Daoy (cell line): Measurements from ENCODE around the gene GNPAT. TPM values are rescaled to one million over a fixed set of nuclear protein-coding genes. Genes with fewer than 3 reads are reported as not detected.
A peak's percentile ranks its signal among the peaks of the same experiment; 100 is the strongest.

Experiments used
- DNase-seq: peaks from one replicate; pipeline ENCODE4 v3.0.0-alpha.2; 2015; ENCODE audit warnings: low read depth
- total RNA-seq: library from RNA; depleted of rRNA; stranded (reverse); fragments of >200 nt; shearing (Covaris generic); gene quantifications from 2 replicates; pipeline ENCODE4 v1.2.3, GENCODE V29; 2014

The GNPAT gene
- total RNA-seq, 1 experiment from 2014 or later = 67.3 TPM

DNA sequence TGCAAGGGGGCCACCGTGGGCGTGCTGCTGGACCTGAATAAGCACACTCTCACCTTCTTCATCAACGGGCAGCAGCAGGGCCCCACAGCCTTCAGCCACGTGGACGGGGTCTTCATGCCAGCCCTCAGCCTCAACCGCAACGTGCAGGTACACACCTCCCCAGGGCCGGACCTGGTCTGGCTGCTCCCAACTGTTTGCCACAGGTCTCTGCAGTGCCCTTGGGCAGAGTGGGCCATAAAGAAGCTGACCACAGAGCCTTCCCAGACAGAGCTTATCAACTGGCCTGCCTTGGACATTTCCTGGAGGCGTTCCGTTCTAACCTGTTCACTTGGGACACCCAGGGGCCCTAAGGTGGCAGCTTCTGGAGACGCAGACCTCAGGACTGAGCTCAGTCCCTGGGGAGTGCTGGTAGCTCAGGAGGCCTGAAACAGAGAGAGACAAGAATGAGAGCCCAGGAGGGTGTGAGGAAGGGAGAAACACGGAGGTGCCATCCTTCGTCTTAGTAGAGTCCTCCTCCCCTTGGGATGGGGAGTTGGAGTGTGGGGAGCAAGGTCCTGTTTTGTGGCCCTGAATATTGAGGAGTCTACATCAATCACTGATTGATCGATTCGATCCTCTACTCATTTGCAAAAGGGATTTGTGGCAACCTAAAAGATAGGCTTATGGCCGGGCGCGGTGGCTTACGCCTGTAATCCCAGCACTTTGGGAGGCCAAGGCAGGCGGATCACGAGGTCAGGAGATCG, 27.0 kb upstream of the GNPAT start:
- DNase-seq = no peak

DNA sequence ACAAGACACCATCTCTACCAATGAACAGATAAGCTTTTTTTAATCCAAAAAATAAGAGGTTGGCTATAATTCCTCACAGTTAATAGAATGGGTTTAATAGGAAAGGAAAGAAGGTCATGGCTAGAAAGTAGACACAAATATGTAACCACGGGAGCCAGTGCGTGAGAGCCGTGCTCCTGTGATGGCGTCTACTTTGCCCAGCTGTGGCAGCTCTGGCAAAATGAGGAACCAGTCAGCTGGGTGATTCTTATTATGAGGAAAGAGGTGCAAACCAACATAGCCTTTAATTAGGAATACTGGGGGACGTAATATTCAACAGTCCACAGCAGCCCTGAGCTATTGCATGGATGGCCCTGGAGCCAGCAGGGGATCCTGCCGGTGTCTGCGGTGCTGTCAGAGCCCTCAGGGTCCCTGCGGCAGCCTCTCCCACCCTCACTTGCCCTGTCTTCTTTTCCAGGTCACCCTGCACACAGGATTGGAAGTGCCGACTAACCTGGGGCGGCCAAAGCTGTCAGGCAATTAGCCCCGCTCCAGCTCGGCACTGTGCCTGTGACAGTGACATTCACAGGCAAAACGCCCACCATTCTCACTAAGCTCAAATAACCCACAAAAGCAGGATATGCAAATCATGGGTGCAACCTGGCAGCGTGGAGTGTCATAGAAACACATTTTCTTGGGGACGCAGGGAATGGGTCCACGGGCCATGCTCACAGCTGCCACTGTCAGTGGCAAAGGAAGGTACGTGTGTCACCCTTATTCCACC, 25.9 kb upstream of the GNPAT start:
- no peak for DNase-seq

DNA sequence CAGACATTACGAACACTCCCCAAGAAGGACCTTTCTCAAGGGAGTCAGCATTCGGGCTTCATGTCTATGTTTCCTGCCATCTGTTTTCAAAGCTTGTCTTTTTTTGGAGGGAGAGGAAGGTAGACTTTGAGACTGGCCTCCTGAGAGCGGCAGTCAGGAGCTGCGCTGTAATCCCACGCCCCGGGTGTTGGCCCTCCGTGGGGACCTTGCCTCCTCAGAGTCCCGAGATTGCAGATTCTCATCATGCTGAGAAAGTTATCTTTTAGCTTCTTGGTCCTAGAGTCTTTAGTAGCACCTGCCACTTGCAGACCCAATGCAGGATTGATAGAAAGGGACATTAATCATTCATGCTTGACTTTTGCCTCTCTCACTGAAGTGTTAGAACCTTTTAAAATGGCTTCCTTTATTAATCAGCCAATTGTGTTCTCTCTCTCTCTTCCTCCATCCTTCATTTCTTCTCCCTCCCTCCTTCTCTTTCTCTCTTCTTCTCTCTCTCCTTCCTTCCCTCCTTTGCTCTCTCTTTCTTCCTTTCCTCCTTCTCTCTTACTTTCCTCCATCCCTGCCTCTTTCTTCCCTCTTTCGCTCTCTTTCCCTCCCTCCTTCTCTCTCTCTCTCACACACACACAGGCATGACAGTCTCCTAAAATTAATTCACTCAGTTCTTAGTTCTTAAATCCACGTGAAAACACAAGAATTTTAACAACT, 25.2 kb upstream of the GNPAT start:
- no peak for DNase-seq

DNA sequence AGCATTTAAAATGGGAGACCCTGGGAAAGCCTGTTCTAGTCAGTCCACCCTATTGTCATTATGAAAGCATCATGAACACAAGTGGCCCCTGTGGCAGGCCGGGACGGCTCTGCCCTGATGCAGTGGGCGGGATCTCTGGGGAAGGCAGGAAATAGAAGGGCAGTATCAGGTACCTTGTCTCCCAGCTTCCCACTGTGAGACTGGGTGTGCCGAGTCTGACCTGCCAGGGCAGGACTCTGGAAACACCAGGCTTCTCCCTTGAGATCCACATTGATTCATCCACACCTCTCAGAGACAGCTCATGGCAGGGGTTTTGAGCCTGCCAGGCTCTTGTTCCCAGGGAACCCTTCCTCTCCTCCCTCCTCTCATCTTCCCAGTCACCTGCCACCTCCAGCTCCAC, 24.5 kb upstream of the GNPAT start:
- peak; percentile 13 for DNase-seq

DNA sequence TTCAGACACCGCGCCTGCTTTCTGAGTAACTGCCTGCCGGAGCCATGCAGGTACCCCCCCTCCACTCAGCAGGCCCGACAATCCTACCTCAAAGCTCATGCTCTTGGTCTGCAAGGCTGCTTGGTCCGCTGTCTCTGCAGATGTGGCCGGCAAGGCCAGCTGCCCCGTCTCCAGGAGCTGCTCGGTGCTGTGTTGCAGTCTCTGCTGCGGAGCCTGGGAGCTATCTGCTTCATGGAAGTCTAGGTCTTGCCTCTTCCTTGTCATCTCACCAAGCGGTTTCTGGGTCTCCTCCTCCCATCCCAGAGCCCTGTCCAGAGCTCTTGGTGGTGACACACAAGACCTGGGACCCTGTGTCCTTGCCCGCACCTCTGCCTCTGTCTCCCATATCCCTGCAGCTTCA, 24.0 kb upstream of the GNPAT start:
- no peak for DNase-seq

DNA sequence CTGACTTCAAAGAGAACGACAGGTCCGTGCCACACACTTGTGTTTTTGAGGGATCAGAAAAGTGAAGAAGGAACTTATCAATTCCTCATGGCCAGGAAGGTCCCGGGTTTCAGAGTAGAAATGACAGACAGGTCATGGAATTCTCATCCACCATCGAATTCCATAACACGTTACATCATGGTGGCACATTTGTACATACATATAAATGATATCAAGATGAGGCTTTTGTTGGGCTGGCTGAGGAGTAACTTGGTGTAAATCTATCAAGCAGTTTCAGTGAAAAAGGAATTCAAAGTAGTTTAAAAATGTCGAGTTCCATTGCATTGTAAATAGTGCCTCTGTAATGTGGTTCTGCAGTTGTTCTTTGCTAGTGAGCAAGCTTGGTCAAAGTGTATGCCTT, 22.9 kb upstream of the GNPAT start:
- no peak for DNase-seq

DNA sequence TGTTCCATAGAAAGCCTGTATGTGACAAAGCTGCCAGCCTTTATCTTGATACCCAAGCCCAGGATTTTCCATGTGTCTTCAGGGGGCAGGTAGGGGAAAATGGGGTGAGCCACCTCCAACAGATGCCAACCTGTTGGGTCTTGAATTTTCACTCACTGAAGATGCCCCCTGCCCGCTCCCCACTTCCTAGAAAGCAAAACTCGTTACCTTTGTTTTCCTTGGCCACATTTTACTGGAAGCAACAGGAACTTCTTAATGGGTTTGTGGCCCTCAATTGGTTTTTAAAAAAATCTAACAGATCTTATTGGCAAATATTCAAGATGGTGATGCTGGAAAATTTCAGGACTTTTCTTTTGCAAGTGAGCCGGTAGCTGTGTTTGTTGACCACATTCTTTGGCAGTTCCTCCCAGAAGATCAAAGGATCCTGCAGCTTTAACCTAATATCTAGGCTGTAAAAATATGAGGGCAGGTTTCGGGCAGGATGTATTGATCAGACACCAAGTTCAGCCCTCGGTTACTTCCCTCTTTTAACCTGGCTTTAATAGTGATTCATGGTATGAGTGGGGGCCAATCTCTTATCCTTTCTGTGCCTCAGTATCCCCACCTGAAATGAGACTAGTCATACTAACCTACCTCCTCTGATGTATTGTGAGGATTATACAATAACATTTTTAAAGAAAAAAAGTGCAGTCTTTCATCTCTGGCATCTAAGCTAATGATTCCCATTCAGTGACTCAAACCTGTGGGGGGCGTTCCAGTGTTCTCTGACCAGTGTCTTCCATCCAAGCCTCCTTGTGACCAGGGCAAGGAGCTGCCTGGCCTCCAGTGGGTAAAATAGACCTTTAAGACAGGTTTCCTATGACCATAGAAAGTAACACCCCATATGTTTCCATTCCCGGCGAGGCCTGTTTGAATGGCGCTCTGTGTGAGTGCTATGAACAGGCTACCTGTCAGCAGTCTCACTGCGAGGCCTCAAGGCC, 21.3 kb upstream of the GNPAT start:
- DNase-seq = no peak

DNA sequence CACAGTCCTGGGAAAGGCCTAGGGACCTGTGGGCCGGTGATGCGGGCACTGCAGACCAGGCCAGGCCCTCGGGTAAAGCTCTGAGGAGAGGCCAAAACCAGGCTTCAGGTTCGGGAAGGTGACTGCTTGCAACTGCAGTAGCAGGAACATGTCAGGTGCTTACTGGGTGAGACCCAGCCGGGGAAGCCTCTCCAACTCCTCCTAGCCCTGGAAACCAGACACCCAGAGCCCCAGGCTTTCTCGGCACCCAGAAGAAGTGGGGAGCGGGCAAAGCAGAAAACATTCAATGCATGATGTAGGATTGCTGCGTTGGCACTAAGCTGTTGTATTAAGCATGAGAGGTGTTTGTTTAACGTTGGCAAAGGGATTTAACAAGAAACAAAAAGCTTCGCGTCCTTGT, 20.2 kb upstream of the GNPAT start:
- no peak for DNase-seq

DNA sequence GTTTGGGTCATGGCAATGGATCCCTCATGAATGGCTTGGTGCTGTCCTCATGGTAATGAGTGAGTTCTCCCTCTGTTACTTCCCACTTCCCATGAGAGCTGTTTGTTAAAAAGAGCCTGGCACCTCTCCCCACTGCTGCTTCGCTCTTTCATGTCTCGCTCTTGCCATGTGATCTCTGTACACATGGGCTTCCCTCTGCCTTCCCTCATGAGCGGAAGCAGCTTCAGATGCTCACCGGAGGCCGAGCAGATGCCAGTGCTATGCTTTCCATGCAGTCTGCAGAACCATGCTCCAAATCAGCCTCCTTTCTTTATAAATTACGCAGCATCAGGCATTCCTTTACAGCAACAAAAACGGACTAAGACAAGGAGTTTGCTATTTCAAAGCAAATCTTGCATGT, 14.9 kb upstream of the GNPAT start:
- no peak for DNase-seq

DNA sequence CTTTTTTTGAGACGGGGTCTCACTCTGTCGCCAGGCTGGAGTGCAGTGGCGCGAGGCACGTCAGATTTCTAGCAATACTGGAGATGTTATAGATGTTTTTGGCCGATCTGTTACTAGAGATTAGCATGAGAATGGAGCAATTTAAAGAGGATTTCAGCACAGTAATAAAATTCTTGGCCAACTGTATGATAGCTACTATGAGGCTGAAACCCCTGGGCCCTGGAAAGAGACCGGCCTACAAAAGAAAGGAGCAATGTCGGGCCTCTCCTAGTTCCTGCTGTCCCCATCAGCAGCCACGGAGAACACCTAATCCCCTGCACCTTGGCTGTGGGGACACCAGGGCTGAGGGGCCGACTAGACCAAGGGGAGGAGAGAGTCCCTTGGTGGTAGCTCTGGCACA, 9.5 kb upstream of the GNPAT start:
- no peak for DNase-seq

DNA sequence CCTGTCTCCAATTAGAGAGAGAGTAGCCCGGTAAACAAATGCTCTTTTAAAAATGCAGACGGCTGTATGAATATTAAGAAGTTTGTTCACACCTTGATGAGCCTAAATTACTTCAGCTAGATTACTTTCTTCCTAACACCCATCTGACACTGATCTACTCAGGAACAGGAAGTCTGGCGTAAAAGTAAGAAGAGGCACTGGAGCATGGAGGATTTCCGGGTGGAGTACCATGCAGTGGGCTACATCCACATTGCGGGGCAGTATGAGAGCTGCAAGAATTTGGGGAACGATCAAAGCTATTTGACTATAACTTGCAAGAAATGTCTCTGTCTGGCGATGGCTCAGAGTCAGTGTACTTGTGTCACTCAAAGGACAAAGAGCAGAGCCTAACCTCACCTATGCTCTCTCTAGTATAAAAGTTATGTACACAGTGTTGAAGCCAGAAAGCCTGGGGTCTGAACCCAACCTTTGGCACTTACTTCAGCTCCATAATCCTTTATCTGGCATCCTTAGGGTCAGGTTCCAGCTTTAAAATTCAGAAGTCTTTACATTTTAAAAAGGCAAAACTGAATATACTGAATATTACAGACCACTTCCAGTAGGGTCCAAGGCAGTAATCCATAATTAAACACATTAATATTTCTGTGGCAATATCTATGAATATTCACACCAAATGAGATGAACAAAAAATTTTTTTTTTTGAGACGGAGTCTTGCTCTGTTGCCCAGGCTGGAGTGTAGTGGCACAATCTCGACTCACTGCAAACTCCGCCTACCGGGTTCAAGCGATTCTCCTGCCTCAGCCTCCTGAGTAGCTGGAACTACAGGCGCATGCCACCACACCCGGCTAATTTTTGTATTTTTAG, 7.9 kb upstream of the GNPAT start:
- DNase-seq = no peak

DNA sequence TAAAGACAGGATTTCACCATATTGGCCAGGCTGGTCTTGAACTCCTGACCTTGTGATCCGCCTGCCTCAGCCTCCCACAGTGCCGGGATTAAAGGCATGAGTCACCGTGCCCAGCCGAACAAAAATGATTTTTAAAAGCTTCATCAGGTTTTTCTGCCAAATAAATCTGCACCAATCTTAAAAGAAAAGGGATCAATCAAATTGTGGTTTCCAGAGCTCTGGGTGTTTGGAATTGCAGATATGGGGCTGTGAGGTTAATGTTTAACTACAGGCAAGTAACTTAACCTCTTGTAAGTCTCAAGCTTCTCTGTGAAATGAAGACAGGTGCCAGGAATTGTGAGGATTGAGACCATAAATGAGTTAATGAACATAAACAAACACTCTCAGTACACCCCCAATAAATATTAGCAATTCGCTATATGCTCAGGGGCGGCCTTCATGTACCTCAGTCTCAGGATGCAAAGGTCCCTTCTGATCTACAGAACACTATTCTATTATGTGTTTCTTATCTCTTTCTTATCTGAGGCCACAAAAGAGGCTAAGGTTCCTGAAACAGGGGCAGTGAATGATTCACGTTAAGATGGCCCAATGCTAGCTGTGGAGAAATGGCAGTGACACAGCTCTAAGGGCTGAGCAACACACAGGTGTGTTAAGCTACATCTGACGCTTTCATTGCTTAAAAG, 7.1 kb upstream of the GNPAT start:
- no peak for DNase-seq

DNA sequence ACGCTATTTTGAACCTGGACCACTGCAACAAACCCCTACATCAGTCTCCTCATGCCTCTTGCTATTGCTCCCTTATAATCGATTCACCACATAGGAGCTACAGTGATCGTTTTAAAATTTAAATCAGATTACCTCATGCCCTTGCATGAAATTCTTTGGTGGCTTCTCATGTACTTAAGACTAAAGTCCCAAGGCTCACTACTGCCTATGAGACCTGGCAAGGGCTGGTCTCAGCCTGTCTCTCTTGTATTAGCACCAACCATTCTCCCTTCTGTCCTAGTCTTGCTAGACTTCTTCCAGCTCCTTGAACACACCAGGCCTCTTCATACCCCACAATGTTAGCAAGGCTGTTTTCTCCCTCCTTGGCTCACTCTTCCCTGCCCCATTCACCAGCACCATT, 6.5 kb upstream of the GNPAT start:
- DNase-seq = no peak

DNA sequence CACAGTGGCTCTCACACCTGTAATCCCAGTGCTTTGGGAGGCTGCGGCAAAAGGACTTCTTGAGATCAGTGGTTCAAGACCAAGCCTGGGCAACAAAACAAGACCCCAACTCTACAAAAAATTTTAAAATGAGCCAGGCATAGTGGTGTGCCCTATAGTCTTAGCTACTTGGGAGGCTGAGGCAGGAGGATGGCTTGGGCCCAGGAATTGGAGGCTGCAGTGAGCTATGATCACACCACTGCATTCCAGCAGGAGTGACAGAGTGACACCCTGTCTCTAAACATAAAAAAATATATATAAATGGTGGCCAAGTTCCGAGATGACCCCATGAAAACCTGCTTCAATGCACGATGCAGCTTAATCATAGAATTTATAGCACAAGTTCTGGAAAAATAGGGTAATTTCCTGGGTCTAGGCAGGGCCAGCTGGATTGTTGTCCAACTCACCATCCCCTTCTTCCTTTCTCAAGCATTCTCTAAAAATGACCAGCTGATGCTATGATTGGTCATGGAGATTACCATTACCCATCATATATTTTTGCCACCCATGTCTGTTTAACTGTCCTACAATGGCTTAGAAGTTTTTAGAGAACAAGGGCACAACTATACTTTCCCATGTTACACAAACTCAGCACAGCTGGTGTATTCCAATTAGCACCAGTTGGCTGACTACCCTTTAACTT, 5.3 kb upstream of the GNPAT start:
- no peak for DNase-seq

DNA sequence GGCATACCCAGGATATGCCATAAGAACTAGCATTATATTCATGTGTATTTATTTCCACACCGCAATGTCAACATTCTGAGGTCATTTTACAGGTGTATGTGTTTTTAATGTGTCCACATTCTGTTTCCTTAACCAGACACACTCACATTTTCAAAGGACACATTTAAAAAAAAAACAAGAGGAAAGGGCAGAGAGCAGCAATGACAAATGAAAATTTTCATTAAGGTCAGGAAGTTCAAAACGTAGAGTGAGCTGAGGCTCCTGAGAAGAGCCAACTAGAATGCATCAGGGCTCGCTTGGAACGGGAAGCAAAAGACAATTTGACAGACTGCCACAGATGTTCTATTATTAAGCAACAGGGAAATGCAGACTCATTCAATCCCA, 4.8 kb upstream of the GNPAT start:
- no peak for DNase-seq

DNA sequence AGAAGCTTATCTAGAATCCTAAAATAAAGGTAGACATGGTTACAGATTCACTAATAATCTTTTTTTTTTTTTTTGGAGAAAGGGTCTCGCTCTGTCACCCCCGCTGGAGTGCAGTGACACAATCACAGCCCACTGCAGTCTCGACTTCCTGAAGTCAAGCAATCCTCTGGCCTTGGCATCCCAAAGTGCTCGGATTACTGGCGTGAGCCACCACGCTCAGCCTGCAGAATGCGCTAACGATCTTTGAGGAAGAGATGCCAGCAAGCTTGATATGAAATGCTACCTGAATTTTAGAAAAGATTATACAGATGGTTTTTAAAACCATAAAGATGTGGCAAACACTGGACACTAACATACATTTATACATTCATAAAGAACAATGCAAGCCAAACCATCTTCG, 4.1 kb upstream of the GNPAT start:
- no peak for DNase-seq

DNA sequence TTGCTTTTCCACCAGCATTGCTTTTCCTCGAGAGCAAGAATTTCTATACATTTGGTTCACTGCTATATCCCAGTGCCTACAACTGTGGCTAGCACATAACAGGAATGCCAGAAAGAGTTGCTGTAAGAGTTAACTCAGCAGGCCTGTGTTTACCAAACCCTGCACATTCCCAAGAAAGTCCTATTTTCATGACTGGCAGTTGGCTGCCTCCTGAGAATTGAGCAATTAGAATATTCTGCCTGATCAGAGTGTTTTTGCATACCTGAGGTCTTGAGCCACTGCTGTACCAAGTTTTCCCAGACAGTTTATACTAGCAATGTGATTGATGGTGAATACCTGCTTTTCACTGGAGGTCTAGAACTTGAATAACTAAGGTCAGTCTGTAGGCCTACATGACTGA, 2.7 kb upstream of the GNPAT start:
- no peak for DNase-seq

DNA sequence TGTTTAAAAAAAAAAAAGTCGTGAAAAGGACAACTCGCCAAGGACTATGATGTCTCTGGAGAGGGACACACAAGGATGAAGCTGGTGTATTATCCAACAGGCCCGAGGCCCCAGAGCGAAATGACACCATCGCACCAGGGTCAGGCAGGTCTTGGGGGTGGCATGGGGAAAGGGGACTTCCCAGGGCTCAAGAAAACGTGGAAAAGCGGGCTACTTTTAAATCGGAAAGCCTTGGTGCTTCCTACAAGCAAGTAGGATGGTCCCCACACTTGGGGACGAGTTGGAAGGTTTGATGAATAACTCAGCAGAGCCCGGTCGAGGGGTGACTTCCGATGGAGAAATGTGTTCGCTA, 505 bp upstream of the GNPAT start:
- DNase-seq = no peak

DNA sequence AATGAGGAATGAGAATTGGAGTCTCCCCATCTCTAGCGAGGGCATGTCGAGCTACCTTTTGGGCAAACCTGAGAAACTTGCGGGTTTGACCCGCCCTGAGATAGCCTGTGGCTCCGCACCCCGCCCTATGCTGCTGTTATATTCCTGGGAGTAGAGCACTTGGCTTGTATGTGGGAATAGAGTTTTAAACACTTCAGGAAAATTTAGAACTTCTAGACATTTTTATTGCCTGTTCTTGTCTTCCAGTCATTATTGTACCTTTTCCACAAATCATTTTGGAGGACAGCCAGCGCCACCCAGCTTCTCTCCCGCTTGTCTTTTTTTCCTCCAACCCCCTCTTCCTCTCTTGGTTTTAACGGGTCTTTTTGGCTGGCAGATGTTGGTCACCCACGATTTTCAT, 738 bp downstream of the GNPAT start:
- peak; percentile 25 for DNase-seq
